Panc1 (cell line): ENCODE measurements around the gene ZNF652.

Source experiments
- POLR2AphosphoS5 ChIP-seq: IDR thresholded peaks from 2 replicates; pipeline ENCODE4 v1.6.1; 2012; ENCODE audit warnings: mild to moderate bottlenecking, low read depth, low read length, moderate library complexity
- TF ChIP-seq, protein P1 (sequence below): fragments of 450-650 bp; IDR thresholded peaks from 2 replicates; pipeline ENCODE4 v1.5.1; 2017; ENCODE audit warnings: mild to moderate bottlenecking

- no peak for TF ChIP-seq POLR2AphosphoS5
- TF ChIP-seq, protein P1, sequence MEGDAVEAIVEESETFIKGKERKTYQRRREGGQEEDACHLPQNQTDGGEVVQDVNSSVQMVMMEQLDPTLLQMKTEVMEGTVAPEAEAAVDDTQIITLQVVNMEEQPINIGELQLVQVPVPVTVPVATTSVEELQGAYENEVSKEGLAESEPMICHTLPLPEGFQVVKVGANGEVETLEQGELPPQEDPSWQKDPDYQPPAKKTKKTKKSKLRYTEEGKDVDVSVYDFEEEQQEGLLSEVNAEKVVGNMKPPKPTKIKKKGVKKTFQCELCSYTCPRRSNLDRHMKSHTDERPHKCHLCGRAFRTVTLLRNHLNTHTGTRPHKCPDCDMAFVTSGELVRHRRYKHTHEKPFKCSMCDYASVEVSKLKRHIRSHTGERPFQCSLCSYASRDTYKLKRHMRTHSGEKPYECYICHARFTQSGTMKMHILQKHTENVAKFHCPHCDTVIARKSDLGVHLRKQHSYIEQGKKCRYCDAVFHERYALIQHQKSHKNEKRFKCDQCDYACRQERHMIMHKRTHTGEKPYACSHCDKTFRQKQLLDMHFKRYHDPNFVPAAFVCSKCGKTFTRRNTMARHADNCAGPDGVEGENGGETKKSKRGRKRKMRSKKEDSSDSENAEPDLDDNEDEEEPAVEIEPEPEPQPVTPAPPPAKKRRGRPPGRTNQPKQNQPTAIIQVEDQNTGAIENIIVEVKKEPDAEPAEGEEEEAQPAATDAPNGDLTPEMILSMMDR: no peak
These were observed 19.0 kb upstream of the ZNF652 start for GRCh38 chr17:49381033-49381432.
